ENCODE data around the gene GDPD4. TPM values are rescaled to one million over a fixed set of nuclear protein-coding genes. Genes with fewer than 3 reads are reported as not detected.

The GDPD4 gene
- total and polyA plus RNA-seq, 4 donors, result 0.08 to 1.1 TPM; not detected in 2

- Histone ChIP-seq H3K9ac (ENCODE audit: low read depth in 1 of 2, low read length in 2 of 2) (no peak overlapping the region), H3K4me3 (ENCODE audit: low read depth in 1 of 3, low read length in 3 of 3) (no peak overlapping the region), H3K27ac (ENCODE audit: low read depth in 1 of 2, low read length in 2 of 2) (no peak overlapping the region), H3K27me3 (ENCODE audit: control insufficient read depth in 4 of 4, insufficient read depth in 4 of 4, low read length in 3 of 4) (no peaks in the 10 kb centered on the region), H3K9me3 (ENCODE audit: control insufficient read depth in 4 of 4, low read length in 3 of 4) (no peaks in the 10 kb centered on the region), H3K36me3 (ENCODE audit: control insufficient read depth in 4 of 4, insufficient read depth in 3 of 4, low read depth in 1 of 4, low read length in 3 of 4) (peaks cover 5 to 62% (median 25%) of the 10 kb centered on the region in 4 donors), H3K4me1 (ENCODE audit: control insufficient read depth in 4 of 4, insufficient read depth in 4 of 4, low read length in 3 of 4) (no peaks in the 10 kb centered on the region)
- peak; percentile 28 for DNase-seq (ENCODE audit: low spot score)
- WGBS, result 94% methylated on average over 11 of the region's 11 CpGs
- TF ChIP-seq ATF3 (IDR thresholded peaks at IDR 0.05), result no peak
- no peak for TF ChIP-seq ZBTB33 (IDR thresholded peaks at IDR 0.05)
- no peak for TF ChIP-seq EGR1 (IDR thresholded peaks at IDR 0.05; ENCODE audit: low read depth in 2 of 2)
- no peak for TF ChIP-seq FOXA1 (IDR thresholded peaks at IDR 0.05)
- no peak for TF ChIP-seq HNF4A (conservative IDR thresholded peaks at IDR 0.05)
- TF ChIP-seq TAF1 (conservative IDR thresholded peaks at IDR 0.05), result no peak
- TF ChIP-seq REST (IDR thresholded peaks at IDR 0.05), result no peak
- TF ChIP-seq NR2F2 (IDR thresholded peaks at IDR 0.05), result no peak
- TF ChIP-seq YY1 (IDR thresholded peaks at IDR 0.05), result no peak
- TF ChIP-seq HNF4G (IDR thresholded peaks at IDR 0.05), result no peak
- no peak for TF ChIP-seq GABPA (IDR thresholded peaks at IDR 0.05 in 1 of 2, conservative IDR thresholded peaks at IDR 0.05 in 1 of 2)
- TF ChIP-seq RAD21 (IDR thresholded peaks at IDR 0.05), result no peak
- no peak for TF ChIP-seq MAX (IDR thresholded peaks at IDR 0.05)
- TF ChIP-seq JUND (IDR thresholded peaks at IDR 0.05), result no peak
- no peak for TF ChIP-seq SP1 (IDR thresholded peaks at IDR 0.05)
- TF ChIP-seq FOXA2 (IDR thresholded peaks at IDR 0.05), result no peak
Observed at GRCh38 chr11:77211594-77212251, 89.8 kb downstream of the GDPD4 start.

GRCh38 chr11:77211040-77211451, 90.4 kb downstream of the GDPD4 start:
- H3K36me3 ChIP-seq (ENCODE audit: control insufficient read depth in 4 of 4, insufficient read depth in 3 of 4, low read depth in 1 of 4, low read length in 3 of 4), result peaks cover 5 to 55% (median 24%) of the 10 kb centered on the region in 4 donors
- H3K9ac ChIP-seq (ENCODE audit: low read depth in 1 of 2, low read length in 2 of 2), result no peak overlapping the region
- 95% methylated on average over 14 of the region's 14 CpGs for WGBS
- no peak for DNase-seq (ENCODE audit: low spot score)
- H3K27me3 ChIP-seq (ENCODE audit: control insufficient read depth in 4 of 4, insufficient read depth in 4 of 4, low read length in 3 of 4), result no peaks in the 10 kb centered on the region
- H3K4me3 ChIP-seq (ENCODE audit: low read depth in 1 of 3, low read length in 3 of 3), result no peak overlapping the region
- no peaks in the 10 kb centered on the region for H3K9me3 ChIP-seq (ENCODE audit: control insufficient read depth in 4 of 4, low read length in 3 of 4)
- no peaks in the 10 kb centered on the region for H3K4me1 ChIP-seq (ENCODE audit: control insufficient read depth in 4 of 4, insufficient read depth in 4 of 4, low read length in 3 of 4)
- no peak overlapping the region for H3K27ac ChIP-seq (ENCODE audit: low read depth in 1 of 2, low read length in 2 of 2)
- no peak for TF ChIP-seq GABPA (IDR thresholded peaks at IDR 0.05 in 1 of 2, conservative IDR thresholded peaks at IDR 0.05 in 1 of 2)
- no peak for TF ChIP-seq RAD21 (IDR thresholded peaks at IDR 0.05)
- TF ChIP-seq YY1 (IDR thresholded peaks at IDR 0.05), result no peak
- no peak for TF ChIP-seq REST (IDR thresholded peaks at IDR 0.05)
- no peak for TF ChIP-seq JUND (IDR thresholded peaks at IDR 0.05)
- no peak for TF ChIP-seq SP1 (IDR thresholded peaks at IDR 0.05)
- TF ChIP-seq FOXA2 (IDR thresholded peaks at IDR 0.05), result no peak
- no peak for TF ChIP-seq TAF1 (conservative IDR thresholded peaks at IDR 0.05)
- no peak for TF ChIP-seq RXRA (IDR thresholded peaks at IDR 0.05)
- no peak for TF ChIP-seq MAX (IDR thresholded peaks at IDR 0.05)
- no peak for TF ChIP-seq ZBTB33 (IDR thresholded peaks at IDR 0.05)
- no peak for TF ChIP-seq NR2F2 (IDR thresholded peaks at IDR 0.05)

Measured in liver (tissue), 9 donors.